SU-DHL-6 (cell line): ENCODE results near the gene FABP6.

Source experiments
- H2AFZ ChIP-seq: fragments of 200-600 bp; sonication (generic); 2 replicates; pipeline ENCODE4 v1.6.1; 2014; ENCODE audit warnings: low read depth, mild to moderate bottlenecking, moderate library complexity, mixed read lengths, antibody characterized with exemption, low read length; ENCODE audit not compliant: severe bottlenecking
- H3F3A ChIP-seq: fragments of 200-600 bp; shearing (Covaris generic); 2 replicates; pipeline ENCODE4 v1.6.0; 2016; ENCODE audit warnings: antibody characterized with exemption, mild to moderate bottlenecking; ENCODE audit not compliant: insufficient read depth
- H3K27ac ChIP-seq: fragments of 200-600 bp; sonication (generic); 2 replicates; pipeline ENCODE4 v1.5.1; 2016; ENCODE audit warnings: low read depth, mild to moderate bottlenecking, low read length, moderate library complexity, mixed read lengths
- H3K27me3 ChIP-seq: fragments of 200-600 bp; sonication (generic), shearing (Covaris generic); 2 replicates; pipeline ENCODE4 v1.6.0; 2014; ENCODE audit warnings: mild to moderate bottlenecking, low read length
- H3K36me3 ChIP-seq: fragments of 200-600 bp; sonication (generic); 2 replicates; pipeline ENCODE4 v1.6.1; 2014; ENCODE audit warnings: mild to moderate bottlenecking, low read length, mixed read lengths
- H3K4me2 ChIP-seq: fragments of 300-600, 200-600 bp; shearing (Covaris generic), sonication (generic); 2 replicates; pipeline ENCODE4 v1.6.0; 2014; ENCODE audit warnings: low read length, low read depth, mild to moderate bottlenecking; ENCODE audit not compliant: poor library complexity, severe bottlenecking
- H3K4me3 ChIP-seq: fragments of 200-600 bp; sonication (generic); 2 replicates; pipeline ENCODE4 v1.5.1; 2014; ENCODE audit warnings: antibody characterized with exemption, low read length, mild to moderate bottlenecking, mixed read lengths; ENCODE audit not compliant: insufficient read depth, poor library complexity, severe bottlenecking
- H3K79me2 ChIP-seq: fragments of 200-600 bp; sonication (generic); 2 replicates; pipeline ENCODE4 v1.6.1; 2014; ENCODE audit warnings: mild to moderate bottlenecking, low read length, moderate library complexity; ENCODE audit not compliant: insufficient read depth
- H3K9ac ChIP-seq: fragments of 200-600 bp; sonication (generic); 2 replicates; pipeline ENCODE4 v1.7.0; 2014; ENCODE audit warnings: mild to moderate bottlenecking, low read length
- H3K9me2 ChIP-seq: fragments of 200-600 bp; sonication (generic); replicated peaks from 2 replicates; pipeline ENCODE4 v1.6.1; 2014; ENCODE audit warnings: low read length; ENCODE audit not compliant: insufficient read depth
- H3K9me3 ChIP-seq: fragments of 200-600 bp; sonication (generic); 2 replicates; pipeline ENCODE4 v1.6.1; 2014; ENCODE audit warnings: low read length, mixed read lengths; ENCODE audit not compliant: insufficient read depth
- H4K20me1 ChIP-seq: fragments of 200-600 bp; sonication (generic); 2 replicates; pipeline ENCODE4 v1.6.1; 2014; ENCODE audit warnings: low read depth, mild to moderate bottlenecking, antibody characterized with exemption, low read length, moderate library complexity, mixed read lengths
- EZH2phosphoT487 ChIP-seq: fragments of 200-600 bp; sonication (generic), shearing (Covaris generic); conservative IDR thresholded peaks from 2 replicates; pipeline ENCODE4 v1.6.1; 2018; ENCODE audit warnings: mild to moderate bottlenecking, antibody characterized with exemption, low read length, moderate library complexity, mixed read lengths
- TF ChIP-seq, protein P1 (sequence below): fragments of 200-600 bp; sonication (generic); IDR thresholded peaks from one replicate; pipeline ENCODE4 v1.5.1; 2017; ENCODE audit warnings: antibody characterized with exemption, mild to moderate bottlenecking, low read length, moderate library complexity; ENCODE audit not compliant: insufficient read depth, poor library complexity, severe bottlenecking

FABP6 gene

DNA sequence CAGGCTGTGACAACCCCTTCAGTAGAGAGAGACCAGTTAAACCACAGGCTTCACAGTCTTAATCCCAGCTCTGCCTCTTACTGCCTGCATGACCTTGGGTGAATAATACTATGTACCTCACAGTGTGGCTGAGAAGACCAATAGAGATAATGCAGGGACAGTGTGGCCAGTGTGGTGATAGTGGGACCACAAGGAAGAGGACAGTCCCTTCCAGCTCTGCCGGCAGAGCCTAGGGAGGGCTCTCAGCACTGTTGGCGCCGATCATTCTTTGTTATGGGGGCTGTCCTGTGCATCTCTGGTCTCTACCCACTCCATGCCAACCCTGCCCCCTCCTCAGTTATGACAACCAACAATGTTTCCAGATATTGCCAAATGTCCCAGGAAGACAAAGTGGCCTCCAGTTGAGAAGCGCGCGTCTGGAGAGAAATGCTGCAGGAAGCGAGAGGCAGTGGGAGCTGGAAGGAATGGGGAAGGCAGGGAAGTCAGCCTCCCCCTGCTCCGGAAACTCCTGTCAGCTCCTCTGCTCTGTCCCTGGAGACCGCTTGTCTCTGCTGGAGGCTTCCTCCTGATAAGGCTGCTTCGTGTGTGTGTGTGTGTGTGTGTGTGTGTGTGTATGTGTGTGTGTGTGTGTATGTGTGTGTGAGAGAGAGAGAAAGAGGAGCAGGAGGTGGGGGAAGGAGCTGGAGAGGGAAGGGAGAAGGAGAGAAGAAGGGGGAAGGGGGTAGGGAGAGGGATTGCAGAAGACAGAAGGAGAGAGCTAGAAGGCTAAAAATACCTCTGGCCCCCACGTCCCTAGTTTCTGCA is 31.8 kb upstream of the FABP6 start:
- no peak overlapping the region for H3K27ac ChIP-seq
- H3K4me2 ChIP-seq, result no peak overlapping the region

DNA sequence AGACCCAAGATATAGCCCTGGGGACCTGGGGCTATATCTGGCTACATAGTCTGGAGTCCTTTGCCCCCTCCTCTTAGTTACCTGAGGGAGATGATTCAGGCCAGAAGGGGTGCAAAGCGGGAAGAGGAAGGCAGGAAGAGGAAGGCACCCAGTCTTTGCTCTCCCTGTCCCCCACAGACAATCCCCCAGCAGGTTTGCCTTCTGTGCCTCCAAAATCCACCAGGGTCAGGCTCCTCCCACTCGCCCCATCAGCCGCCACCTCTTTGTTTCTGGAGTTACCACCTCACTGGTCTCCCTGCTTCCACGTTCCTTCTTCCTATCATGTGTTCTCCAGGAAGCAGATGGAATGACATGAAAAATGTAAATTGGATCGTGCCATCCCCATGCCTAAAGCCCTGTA is 31.2 kb upstream of the FABP6 start:
- Histone ChIP-seq H4K20me1 (no peaks in the 10 kb centered on the region), H3K27me3 (no peaks in the 10 kb centered on the region), H3K27ac (no peak overlapping the region), H3K4me3 (no peak overlapping the region), H3K9me3 (no peaks in the 10 kb centered on the region), H2AFZ (no peak overlapping the region), H3K36me3 (no peaks in the 10 kb centered on the region), H3K9me2 (no peaks in the 10 kb centered on the region), H3K4me2 (no peak overlapping the region), H3F3A (no peaks in the 10 kb centered on the region), H3K79me2 (no peaks in the 10 kb centered on the region), H3K9ac (no peak overlapping the region)
- no peak for TF ChIP-seq EZH2phosphoT487
- TF ChIP-seq, protein P1, sequence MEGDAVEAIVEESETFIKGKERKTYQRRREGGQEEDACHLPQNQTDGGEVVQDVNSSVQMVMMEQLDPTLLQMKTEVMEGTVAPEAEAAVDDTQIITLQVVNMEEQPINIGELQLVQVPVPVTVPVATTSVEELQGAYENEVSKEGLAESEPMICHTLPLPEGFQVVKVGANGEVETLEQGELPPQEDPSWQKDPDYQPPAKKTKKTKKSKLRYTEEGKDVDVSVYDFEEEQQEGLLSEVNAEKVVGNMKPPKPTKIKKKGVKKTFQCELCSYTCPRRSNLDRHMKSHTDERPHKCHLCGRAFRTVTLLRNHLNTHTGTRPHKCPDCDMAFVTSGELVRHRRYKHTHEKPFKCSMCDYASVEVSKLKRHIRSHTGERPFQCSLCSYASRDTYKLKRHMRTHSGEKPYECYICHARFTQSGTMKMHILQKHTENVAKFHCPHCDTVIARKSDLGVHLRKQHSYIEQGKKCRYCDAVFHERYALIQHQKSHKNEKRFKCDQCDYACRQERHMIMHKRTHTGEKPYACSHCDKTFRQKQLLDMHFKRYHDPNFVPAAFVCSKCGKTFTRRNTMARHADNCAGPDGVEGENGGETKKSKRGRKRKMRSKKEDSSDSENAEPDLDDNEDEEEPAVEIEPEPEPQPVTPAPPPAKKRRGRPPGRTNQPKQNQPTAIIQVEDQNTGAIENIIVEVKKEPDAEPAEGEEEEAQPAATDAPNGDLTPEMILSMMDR, result no peak

More for the DNA sequence above, 31.8 kb upstream of the FABP6 start:
- Histone ChIP-seq H3F3A (no peaks in the 10 kb centered on the region), H2AFZ (no peak overlapping the region), H3K4me3 (no peak overlapping the region), H3K79me2 (no peaks in the 10 kb centered on the region), H3K9me2 (no peaks in the 10 kb centered on the region), H4K20me1 (no peaks in the 10 kb centered on the region), H3K9me3 (no peaks in the 10 kb centered on the region), H3K9ac (no peak overlapping the region), H3K27me3 (no peaks in the 10 kb centered on the region), H3K36me3 (no peaks in the 10 kb centered on the region)
- TF ChIP-seq EZH2phosphoT487, result no peak
- TF ChIP-seq, protein P1, result no peak

DNA sequence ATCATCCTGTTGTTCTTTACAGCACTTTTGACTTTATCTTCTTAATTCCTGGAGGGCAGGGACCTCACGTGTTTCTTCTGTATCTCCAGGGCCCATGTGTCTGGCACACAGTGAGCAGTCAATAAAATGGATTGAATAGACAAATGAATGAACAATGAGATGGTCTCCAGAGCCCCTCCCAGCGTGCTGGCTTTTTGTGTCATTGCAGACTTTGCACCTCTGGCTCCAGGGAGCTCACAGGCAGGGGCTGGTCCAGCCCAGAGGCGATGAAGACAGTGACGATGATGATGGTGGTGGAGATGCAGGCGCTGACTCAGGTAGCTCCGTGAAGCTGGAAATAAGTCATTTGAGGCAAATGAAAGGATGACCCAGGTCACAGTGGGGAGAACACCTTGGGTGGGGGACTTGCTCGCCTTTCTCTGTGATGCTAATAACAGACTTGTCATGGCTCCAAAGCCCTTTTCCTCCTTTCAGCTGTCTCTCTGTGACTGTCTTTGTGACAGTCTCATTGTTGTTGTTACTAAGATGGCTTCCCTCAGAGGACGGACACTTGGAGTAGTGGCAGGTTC is 30.4 kb upstream of the FABP6 start:
- no peak overlapping the region for H2AFZ ChIP-seq
- no peaks in the 10 kb centered on the region for H3K9me3 ChIP-seq
- H3K4me3 ChIP-seq, result no peak overlapping the region
- H3K9me2 ChIP-seq, result no peaks in the 10 kb centered on the region
- peak overlapping the region; percentile 50 for H3K4me2 ChIP-seq
- H3K9ac ChIP-seq, result no peak overlapping the region
- H3K79me2 ChIP-seq, result no peaks in the 10 kb centered on the region
- no peaks in the 10 kb centered on the region for H3K27me3 ChIP-seq
- no peak for TF ChIP-seq EZH2phosphoT487
- no peaks in the 10 kb centered on the region for H4K20me1 ChIP-seq
- H3F3A ChIP-seq, result no peaks in the 10 kb centered on the region
- no peaks in the 10 kb centered on the region for H3K36me3 ChIP-seq
- no peak overlapping the region for H3K27ac ChIP-seq

DNA sequence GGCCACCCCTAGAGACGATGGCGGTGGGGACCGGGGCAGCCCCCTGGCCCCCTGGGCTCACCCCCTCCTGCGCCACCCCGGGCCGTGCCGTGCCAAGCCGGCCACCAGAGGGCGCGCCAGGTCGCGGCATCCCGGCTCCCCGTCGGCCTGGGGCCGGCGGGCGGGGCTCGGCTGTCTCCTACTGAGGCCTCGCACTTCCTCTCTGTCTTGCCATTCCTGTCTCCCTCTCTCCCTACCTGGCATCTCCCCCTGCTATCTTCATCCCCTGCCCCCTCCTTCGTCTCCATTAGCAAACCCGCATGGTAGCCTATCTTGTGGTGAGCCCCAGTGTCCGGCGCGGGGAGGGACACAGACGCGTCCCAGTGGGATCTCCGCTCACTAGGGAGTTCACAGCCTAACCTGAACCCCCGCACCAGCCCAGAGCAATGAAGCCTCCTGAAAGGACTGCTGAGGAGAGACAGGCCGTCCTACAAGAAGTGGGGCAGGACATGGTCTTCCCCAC is 29.8 kb upstream of the FABP6 start:
- Histone ChIP-seq H3F3A (no peaks in the 10 kb centered on the region), H3K4me2 (peak overlapping the region; percentile 50), H3K4me3 (no peak overlapping the region), H3K27ac (no peak overlapping the region), H3K79me2 (no peaks in the 10 kb centered on the region), H2AFZ (peak overlapping the region; percentile 94), H3K27me3 (no peaks in the 10 kb centered on the region), H3K9me3 (no peaks in the 10 kb centered on the region), H3K36me3 (no peaks in the 10 kb centered on the region), H4K20me1 (no peaks in the 10 kb centered on the region), H3K9me2 (no peaks in the 10 kb centered on the region), H3K9ac (no peak overlapping the region; the same call in 1 of the 2 replicates)
- no peak for TF ChIP-seq EZH2phosphoT487
- TF ChIP-seq, protein P1, result peak; percentile 93
